ENCODE data around the gene LRSAM1. TPM values are rescaled to one million over a fixed set of nuclear protein-coding genes. Genes with fewer than 3 reads are reported as not detected.
A peak's percentile ranks its signal among the peaks of the same experiment; 100 is the strongest.
"Not testable (repeated sequence)": the region's sequence is repeated elsewhere in the genome, so short reads cannot be mapped to it uniquely, and the experiment has no call there.

The LRSAM1 gene
- total and polyA plus RNA-seq, 9 of the 15 experiments (the other 6 are each of a cell fraction or from before 2014, with no cell fraction given), result 0.07 to 16.2 (median 4.7) TPM

GRCh38 chr9:127463911-127464310 is 12.6 kb downstream of the LRSAM1 start (continued):
- TF ChIP-seq, protein P1, sequence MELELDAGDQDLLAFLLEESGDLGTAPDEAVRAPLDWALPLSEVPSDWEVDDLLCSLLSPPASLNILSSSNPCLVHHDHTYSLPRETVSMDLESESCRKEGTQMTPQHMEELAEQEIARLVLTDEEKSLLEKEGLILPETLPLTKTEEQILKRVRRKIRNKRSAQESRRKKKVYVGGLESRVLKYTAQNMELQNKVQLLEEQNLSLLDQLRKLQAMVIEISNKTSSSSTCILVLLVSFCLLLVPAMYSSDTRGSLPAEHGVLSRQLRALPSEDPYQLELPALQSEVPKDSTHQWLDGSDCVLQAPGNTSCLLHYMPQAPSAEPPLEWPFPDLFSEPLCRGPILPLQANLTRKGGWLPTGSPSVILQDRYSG (tag; conservative IDR thresholded peaks at IDR 0.05; ENCODE audit: low read depth), result no peak
- TF ChIP-seq ZNF707 (CRISPR knock-in tag; conservative IDR thresholded peaks at IDR 0.05) (no peak), DMBX1 (CRISPR knock-in tag; IDR thresholded peaks at IDR 0.05; ENCODE audit: borderline replicate concordance) (no peak), RBM34 (IDR thresholded peaks at IDR 0.05; ENCODE audit: borderline replicate concordance, insufficient read depth, low read length) (no peak), ELK1 (CRISPR knock-in tag; IDR thresholded peaks at IDR 0.05) (no peak)

DNA sequence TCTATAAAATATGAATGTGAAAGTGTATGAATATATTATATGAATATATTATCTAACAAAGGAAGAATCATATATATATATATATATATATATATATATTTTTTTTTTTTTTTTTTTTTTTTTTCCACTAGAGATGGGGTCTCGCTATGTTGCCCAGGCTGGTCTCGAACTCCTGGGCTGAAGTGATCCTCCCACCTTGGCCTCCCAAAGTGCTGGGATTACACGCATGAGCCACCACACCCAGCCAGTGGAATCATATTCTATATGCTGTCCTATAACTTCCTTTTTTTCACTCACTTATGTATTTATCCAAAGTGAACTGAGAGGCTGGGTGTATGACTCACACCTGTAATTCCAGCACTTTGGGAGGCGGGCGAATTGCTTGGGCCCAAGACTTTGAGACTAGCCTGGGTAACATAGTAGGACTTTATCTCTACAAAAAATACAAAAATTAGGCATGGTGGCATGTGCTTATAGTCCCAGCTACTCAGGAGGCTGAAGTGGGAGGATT is 15.2 kb downstream of the LRSAM1 start:
- not testable (repeated sequence) for BruUV-seq (replicated peaks)

More for the DNA sequence above, 15.2 kb downstream of the LRSAM1 start:
- H4K20me1 ChIP-seq (replicated peaks; ENCODE audit: control insufficient read depth, insufficient read depth, low read length); H3K79me2 ChIP-seq (ENCODE audit: control insufficient read depth, insufficient read depth, low read length); CTCF ChIA-PET (ENCODE audit: low intra/inter-chr PET ratio); FAIRE-seq; H3K27ac ChIP-seq (ENCODE audit: extremely low read depth, low read depth, low read length); DNase-seq (ENCODE audit: extremely low read depth in 1 of 4, low spot score in 3 of 4); H3K9ac ChIP-seq (ENCODE audit: insufficient read depth in 1 of 2, low read depth in 2 of 2, low read length in 2 of 2); intact Hi-C loops (cut with micrococcal nuclease); POLR2A ChIA-PET; H3K4me2 ChIP-seq (ENCODE audit: insufficient read depth, low read length); in situ Hi-C loops (cut with MboI); H3K27me3 ChIP-seq (ENCODE audit: control insufficient read depth in 2 of 2, insufficient read depth in 2 of 2, low read length in 2 of 2); H2AFZ ChIP-seq (ENCODE audit: low read depth, low read length); H3K9me1 ChIP-seq (ENCODE audit: control insufficient read depth, insufficient read depth, low read length); H3K4me3 ChIP-seq; ATAC-seq; H3K9me3 ChIP-seq (replicated peaks; ENCODE audit: control insufficient read depth, insufficient read depth, low read depth, low read length); TF ChIP-seq JUND (tag; IDR thresholded peaks at IDR 0.05; ENCODE audit: borderline replicate concordance, low read depth, low read length): not testable (repeated sequence)
- peaks cover 0 to 11% of the 10 kb centered on the region in 2 experiments; a peak in 2 of 5 replicates for H3K4me1 ChIP-seq (replicated peaks in 1 of 2; ENCODE audit: control insufficient read depth in 2 of 2, insufficient read depth in 2 of 2, low read length in 2 of 2)
- WGBS (ENCODE audit: insufficient coverage, low coverage, missing lambda C conversion rate), result 67% methylated on average over 5 of the region's 5 CpGs
- TF ChIP-seq ZNF121 (CRISPR knock-in tag; conservative IDR thresholded peaks at IDR 0.05), result peak; percentile 87
- 0 out of 2 replicates have a peak, but pooled peaks have one; percentile 19 for TF ChIP-seq JUND (IDR thresholded peaks at IDR 0.05; ENCODE audit: borderline replicate concordance, low read depth, low read length)
- TF ChIP-seq, protein P2, sequence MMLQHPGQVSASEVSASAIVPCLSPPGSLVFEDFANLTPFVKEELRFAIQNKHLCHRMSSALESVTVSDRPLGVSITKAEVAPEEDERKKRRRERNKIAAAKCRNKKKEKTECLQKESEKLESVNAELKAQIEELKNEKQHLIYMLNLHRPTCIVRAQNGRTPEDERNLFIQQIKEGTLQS (IDR thresholded peaks at IDR 0.05), result 0 out of 2 replicates have a peak, but pooled peaks have one; percentile 9
- TF ChIP-seq, protein P2 (CRISPR knock-in tag; conservative IDR thresholded peaks at IDR 0.05), result not testable (repeated sequence)
- peaks cover 17% of the 10 kb centered on the region; the same call in 2 of the 3 replicates for H3K36me3 ChIP-seq (ENCODE audit: control insufficient read depth, insufficient read depth, low read length)

All from K562 (cell line).